Measurements from ENCODE around the gene SLC16A12.

GRCh38 chr10:89438525-89438924, 96.9 kb downstream of the SLC16A12 start:
- no peak for TF ChIP-seq POLR2AphosphoS5 (IDR thresholded peaks at IDR 0.05; ENCODE audit: low read depth, low read length)
- TF ChIP-seq POLR2A (IDR thresholded peaks at IDR 0.05; ENCODE audit: low read depth, low read length) = no peak
- TF ChIP-seq TAF1 (IDR thresholded peaks at IDR 0.05; ENCODE audit: borderline replicate concordance, low read depth, low read length) = no peak
